ENCODE data around the gene FAU. TPM values are rescaled to one million over a fixed set of nuclear protein-coding genes. Genes with fewer than 3 reads are reported as not detected.
A peak's percentile ranks its signal among the peaks of the same experiment; 100 is the strongest.

FAU gene
- total and polyA plus RNA-seq, 2 of the 13 experiments (the other 11 are each of a cell fraction or from before 2014, with no cell fraction given): 374 to 869 TPM

GRCh38 chr11:65112546-65113360, 9.2 kb downstream of the FAU start (continued):
- TF ChIP-seq, protein P1, sequence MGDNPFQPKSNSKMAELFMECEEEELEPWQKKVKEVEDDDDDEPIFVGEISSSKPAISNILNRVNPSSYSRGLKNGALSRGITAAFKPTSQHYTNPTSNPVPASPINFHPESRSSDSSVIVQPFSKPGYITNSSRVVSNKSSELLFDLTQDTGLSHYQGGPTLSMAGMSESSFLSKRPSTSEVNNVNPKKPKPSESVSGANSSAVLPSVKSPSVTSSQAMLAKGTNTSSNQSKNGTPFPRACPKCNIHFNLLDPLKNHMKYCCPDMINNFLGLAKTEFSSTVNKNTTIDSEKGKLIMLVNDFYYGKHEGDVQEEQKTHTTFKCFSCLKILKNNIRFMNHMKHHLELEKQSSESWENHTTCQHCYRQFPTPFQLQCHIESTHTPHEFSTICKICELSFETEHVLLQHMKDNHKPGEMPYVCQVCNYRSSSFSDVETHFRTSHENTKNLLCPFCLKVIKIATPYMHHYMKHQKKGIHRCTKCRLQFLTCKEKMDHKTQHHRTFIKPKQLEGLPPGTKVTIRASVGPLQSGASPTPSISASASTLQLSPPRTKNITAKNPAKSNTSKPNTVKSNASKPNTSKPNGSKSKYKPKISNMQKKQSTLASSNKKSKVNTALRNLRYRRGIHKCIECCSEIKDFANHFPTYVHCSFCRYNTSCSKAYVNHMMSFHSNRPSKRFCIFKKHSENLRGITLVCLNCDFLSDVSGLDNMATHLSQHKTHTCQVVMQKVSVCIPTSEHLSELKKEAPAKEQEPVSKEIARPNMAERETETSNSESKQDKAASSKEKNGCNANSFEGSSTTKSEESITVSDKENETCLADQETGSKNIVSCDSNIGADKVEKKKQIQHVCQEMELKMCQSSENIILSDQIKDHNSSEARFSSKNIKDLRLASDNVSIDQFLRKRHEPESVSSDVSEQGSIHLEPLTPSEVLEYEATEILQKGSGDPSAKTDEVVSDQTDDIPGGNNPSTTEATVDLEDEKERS (CRISPR knock-in tag; IDR thresholded peaks at IDR 0.05): no peak; the same call in 1 of the 2 replicates
- TF ChIP-seq ZSCAN31 (CRISPR knock-in tag; IDR thresholded peaks at IDR 0.05; ENCODE audit: low read depth) (no peak), ZNF75D (CRISPR knock-in tag; IDR thresholded peaks at IDR 0.05; ENCODE audit: borderline replicate concordance) (no peak), TAF1 (CRISPR knock-in tag; IDR thresholded peaks at IDR 0.05) (peak; percentile 37), HDAC2 (CRISPR knock-in tag; IDR thresholded peaks at IDR 0.05) (peak; percentile 76; the same call in 1 of the 2 replicates), IRX3 (CRISPR knock-in tag; IDR thresholded peaks at IDR 0.05; ENCODE audit: borderline replicate concordance, low read depth) (no peak), SYNCRIP (IDR thresholded peaks at IDR 0.05; ENCODE audit: insufficient read depth, low read depth, low read length) (no peak), ZNF274 (CRISPR knock-in tag; IDR thresholded peaks at IDR 0.05) (no peak; the same call in 1 of the 2 replicates), RFXANK (CRISPR knock-in tag; IDR thresholded peaks at IDR 0.05) (no peak), ZNF772 (CRISPR knock-in tag; IDR thresholded peaks at IDR 0.05) (peak; percentile 82; the same call in 1 of the 2 replicates), CERS6 (CRISPR knock-in tag; IDR thresholded peaks at IDR 0.05) (no peak), ZNF605 (CRISPR knock-in tag; IDR thresholded peaks at IDR 0.05) (no peak), ZFP82 (CRISPR knock-in tag; IDR thresholded peaks at IDR 0.05; ENCODE audit: borderline replicate concordance) (0 out of 2 replicates have a peak, but pooled peaks have one; percentile 7), SAP130 (CRISPR knock-in tag; IDR thresholded peaks at IDR 0.05; ENCODE audit: low read depth) (peak; percentile 52), ZNF510 (CRISPR knock-in tag; IDR thresholded peaks at IDR 0.05; ENCODE audit: low read depth) (no peak), NFE2 (CRISPR knock-in tag; IDR thresholded peaks at IDR 0.05) (no peak)
- TF ChIP-seq, protein P2, sequence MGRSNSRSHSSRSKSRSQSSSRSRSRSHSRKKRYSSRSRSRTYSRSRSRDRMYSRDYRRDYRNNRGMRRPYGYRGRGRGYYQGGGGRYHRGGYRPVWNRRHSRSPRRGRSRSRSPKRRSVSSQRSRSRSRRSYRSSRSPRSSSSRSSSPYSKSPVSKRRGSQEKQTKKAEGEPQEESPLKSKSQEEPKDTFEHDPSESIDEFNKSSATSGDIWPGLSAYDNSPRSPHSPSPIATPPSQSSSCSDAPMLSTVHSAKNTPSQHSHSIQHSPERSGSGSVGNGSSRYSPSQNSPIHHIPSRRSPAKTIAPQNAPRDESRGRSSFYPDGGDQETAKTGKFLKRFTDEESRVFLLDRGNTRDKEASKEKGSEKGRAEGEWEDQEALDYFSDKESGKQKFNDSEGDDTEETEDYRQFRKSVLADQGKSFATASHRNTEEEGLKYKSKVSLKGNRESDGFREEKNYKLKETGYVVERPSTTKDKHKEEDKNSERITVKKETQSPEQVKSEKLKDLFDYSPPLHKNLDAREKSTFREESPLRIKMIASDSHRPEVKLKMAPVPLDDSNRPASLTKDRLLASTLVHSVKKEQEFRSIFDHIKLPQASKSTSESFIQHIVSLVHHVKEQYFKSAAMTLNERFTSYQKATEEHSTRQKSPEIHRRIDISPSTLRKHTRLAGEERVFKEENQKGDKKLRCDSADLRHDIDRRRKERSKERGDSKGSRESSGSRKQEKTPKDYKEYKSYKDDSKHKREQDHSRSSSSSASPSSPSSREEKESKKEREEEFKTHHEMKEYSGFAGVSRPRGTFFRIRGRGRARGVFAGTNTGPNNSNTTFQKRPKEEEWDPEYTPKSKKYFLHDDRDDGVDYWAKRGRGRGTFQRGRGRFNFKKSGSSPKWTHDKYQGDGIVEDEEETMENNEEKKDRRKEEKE (IDR thresholded peaks at IDR 0.05): no peak
- TF ChIP-seq, protein P3, sequence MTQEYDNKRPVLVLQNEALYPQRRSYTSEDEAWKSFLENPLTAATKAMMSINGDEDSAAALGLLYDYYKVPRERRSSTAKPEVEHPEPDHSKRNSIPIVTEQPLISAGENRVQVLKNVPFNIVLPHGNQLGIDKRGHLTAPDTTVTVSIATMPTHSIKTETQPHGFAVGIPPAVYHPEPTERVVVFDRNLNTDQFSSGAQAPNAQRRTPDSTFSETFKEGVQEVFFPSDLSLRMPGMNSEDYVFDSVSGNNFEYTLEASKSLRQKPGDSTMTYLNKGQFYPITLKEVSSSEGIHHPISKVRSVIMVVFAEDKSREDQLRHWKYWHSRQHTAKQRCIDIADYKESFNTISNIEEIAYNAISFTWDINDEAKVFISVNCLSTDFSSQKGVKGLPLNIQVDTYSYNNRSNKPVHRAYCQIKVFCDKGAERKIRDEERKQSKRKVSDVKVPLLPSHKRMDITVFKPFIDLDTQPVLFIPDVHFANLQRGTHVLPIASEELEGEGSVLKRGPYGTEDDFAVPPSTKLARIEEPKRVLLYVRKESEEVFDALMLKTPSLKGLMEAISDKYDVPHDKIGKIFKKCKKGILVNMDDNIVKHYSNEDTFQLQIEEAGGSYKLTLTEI (CRISPR knock-in tag; conservative IDR thresholded peaks at IDR 0.05): no peak

Measured in HepG2 (cell line).